Measurements from ENCODE around the gene KIN. TPM values are rescaled to one million over a fixed set of nuclear protein-coding genes. Genes with fewer than 3 reads are reported as not detected.

KIN gene
- total RNA-seq, 1 donor from 2014 or later = 14.2 TPM

DNA sequence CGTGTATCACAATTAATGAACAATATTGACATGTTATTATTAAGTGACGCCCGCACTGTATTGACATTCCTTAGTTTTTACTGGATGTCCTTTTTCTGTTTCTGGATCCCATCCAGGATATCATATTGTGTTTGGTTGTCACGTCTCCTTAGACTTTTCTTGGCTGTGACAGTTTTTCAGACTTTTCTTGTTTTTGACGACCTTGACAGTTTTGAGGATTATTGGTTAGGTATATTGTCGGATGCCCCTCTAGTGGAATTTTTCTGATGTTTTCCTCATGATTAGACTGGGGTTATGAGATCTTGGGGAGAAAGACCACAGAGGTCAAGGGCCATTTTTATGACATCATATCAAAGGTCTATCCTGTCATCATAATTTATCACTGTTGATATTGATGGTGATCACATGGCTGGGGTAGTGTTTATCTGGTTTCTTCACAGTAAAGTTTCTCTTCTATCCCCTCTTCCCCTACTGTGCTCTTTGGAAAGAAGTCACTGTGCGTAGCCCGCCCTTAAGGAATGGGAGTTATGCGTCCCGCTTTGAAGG, 41.6 kb upstream of the KIN start:
- H3K36me3 Mint-ChIP-seq (ENCODE audit: low read depth) = peaks cover 11% of the 10 kb centered on the region
- TF ChIP-seq, protein P1, sequence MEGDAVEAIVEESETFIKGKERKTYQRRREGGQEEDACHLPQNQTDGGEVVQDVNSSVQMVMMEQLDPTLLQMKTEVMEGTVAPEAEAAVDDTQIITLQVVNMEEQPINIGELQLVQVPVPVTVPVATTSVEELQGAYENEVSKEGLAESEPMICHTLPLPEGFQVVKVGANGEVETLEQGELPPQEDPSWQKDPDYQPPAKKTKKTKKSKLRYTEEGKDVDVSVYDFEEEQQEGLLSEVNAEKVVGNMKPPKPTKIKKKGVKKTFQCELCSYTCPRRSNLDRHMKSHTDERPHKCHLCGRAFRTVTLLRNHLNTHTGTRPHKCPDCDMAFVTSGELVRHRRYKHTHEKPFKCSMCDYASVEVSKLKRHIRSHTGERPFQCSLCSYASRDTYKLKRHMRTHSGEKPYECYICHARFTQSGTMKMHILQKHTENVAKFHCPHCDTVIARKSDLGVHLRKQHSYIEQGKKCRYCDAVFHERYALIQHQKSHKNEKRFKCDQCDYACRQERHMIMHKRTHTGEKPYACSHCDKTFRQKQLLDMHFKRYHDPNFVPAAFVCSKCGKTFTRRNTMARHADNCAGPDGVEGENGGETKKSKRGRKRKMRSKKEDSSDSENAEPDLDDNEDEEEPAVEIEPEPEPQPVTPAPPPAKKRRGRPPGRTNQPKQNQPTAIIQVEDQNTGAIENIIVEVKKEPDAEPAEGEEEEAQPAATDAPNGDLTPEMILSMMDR (IDR thresholded peaks at IDR 0.05) = no peak
- peaks cover 23% of the 10 kb centered on the region for H3K4me1 Mint-ChIP-seq (ENCODE audit: low read depth)
- no peaks in the 10 kb centered on the region for H3K27me3 Mint-ChIP-seq (ENCODE audit: low read depth)
- no peak overlapping the region for H3K27ac Mint-ChIP-seq (ENCODE audit: unreplicated experiment)
- no peak overlapping the region for H3K4me3 Mint-ChIP-seq (ENCODE audit: unreplicated experiment)
- no peak for DNase-seq (ENCODE audit: low spot score)
- H3K9me3 Mint-ChIP-seq (ENCODE audit: low read depth) = no peaks in the 10 kb centered on the region

GRCh38 chr10:7826971-7827370, 39.2 kb upstream of the KIN start:
- peaks cover 14% of the 10 kb centered on the region for H3K4me1 Mint-ChIP-seq (ENCODE audit: low read depth)
- H3K9me3 Mint-ChIP-seq (ENCODE audit: low read depth) = no peaks in the 10 kb centered on the region
- no peaks in the 10 kb centered on the region for H3K27me3 Mint-ChIP-seq (ENCODE audit: low read depth)
- peak overlapping the region; percentile 57 for H3K27ac Mint-ChIP-seq (ENCODE audit: unreplicated experiment)
- H3K4me3 Mint-ChIP-seq (ENCODE audit: unreplicated experiment) = no peak overlapping the region
- H3K36me3 Mint-ChIP-seq (ENCODE audit: low read depth) = peaks cover 13% of the 10 kb centered on the region
- TF ChIP-seq, protein P1 (IDR thresholded peaks at IDR 0.05) = peak; percentile 38
- DNase-seq (ENCODE audit: low spot score) = no peak

DNA sequence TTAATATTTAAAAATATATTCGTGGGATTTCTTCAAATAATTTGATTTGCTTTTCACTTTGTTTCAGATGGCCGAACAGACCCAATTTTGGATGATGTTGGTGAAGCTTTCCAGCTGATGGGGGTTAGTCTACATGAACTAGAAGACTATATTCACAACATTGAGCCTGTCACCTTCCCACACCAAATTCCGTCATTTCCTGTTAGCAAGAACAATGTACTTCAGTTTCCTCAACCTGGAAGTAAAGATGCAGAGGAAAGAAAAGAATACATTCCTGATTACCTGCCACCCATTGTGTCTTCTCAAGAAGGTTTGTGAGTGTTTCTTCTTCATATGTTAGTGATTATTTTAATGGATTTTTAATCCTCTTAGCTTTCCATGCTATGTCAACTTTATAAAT, 36.5 kb upstream of the KIN start:
- TF ChIP-seq, protein P1 (IDR thresholded peaks at IDR 0.05) = no peak
- no peak for DNase-seq (ENCODE audit: low spot score)
- Mint-ChIP-seq H3K27ac (ENCODE audit: unreplicated experiment) (no peak overlapping the region), H3K4me3 (ENCODE audit: unreplicated experiment) (no peak overlapping the region), H3K4me1 (ENCODE audit: low read depth) (peaks cover 19% of the 10 kb centered on the region), H3K36me3 (ENCODE audit: low read depth) (peaks cover 12% of the 10 kb centered on the region), H3K9me3 (ENCODE audit: low read depth) (no peaks in the 10 kb centered on the region), H3K27me3 (ENCODE audit: low read depth) (no peaks in the 10 kb centered on the region)

GRCh38 chr10:7819121-7819460, 31.3 kb upstream of the KIN start:
- H3K27ac Mint-ChIP-seq (ENCODE audit: unreplicated experiment) = peak overlapping the region; percentile 84
- H3K9me3 Mint-ChIP-seq (ENCODE audit: low read depth) = no peaks in the 10 kb centered on the region
- H3K4me3 Mint-ChIP-seq (ENCODE audit: unreplicated experiment) = peak overlapping the region; percentile 94
- no peak for DNase-seq (ENCODE audit: low spot score)
- no peaks in the 10 kb centered on the region for H3K36me3 Mint-ChIP-seq (ENCODE audit: low read depth)
- peaks cover 4% of the 10 kb centered on the region for H3K27me3 Mint-ChIP-seq (ENCODE audit: low read depth)
- TF ChIP-seq, protein P1 (IDR thresholded peaks at IDR 0.05) = peak; percentile 72
- H3K4me1 Mint-ChIP-seq (ENCODE audit: low read depth) = peaks cover 17% of the 10 kb centered on the region

GRCh38 chr10:7818295-7819120, 30.7 kb upstream of the KIN start, which contains the start of gene TAF3:
Gene TAF3 (plus strand): TSS chr10:7818505. CDS start chr10:7818710, 205 bp downstream.
- H3K36me3 Mint-ChIP-seq (ENCODE audit: low read depth) = no peaks in the 10 kb centered on the region
- H3K4me1 Mint-ChIP-seq (ENCODE audit: low read depth) = peaks cover 17% of the 10 kb centered on the region
- peak within 1 kb of the TSS; percentile 84 for H3K27ac Mint-ChIP-seq (ENCODE audit: unreplicated experiment)

More at GRCh38 chr10:7818295-7819120, 30.7 kb upstream of the KIN start, which contains the start of gene TAF3:
- Mint-ChIP-seq H3K9me3 (ENCODE audit: low read depth) (no peaks in the 10 kb centered on the region), H3K4me3 (ENCODE audit: unreplicated experiment) (peak within 1 kb of the TSS; percentile 94), H3K27me3 (ENCODE audit: low read depth) (peaks cover 4% of the 10 kb centered on the region)
- DNase-seq (ENCODE audit: low spot score) = peak; percentile 97
- TF ChIP-seq, protein P1 (IDR thresholded peaks at IDR 0.05) = no peak
